Spleen (tissue), 11 donors: ENCODE results near the gene CDK12. TPM values are rescaled to one million over a fixed set of nuclear protein-coding genes. Genes with fewer than 3 reads are reported as not detected.
"Not testable (repeated sequence)": the region's sequence is repeated elsewhere in the genome, so short reads cannot be mapped to it uniquely, and the experiment has no call there.

Experiments used
- DNase-seq: peaks from one replicate; pipeline ENCODE4 v3.0.0-alpha.2; 2020
- H3K27ac ChIP-seq, 8 donors: fragments of 200-600 bp; sonication (generic) in 7 of 8; 1 replicate in 4 of 8; 2 replicates in 4 of 8; pipeline versions ENCODE4 v1.5.0 to v1.8.0; 2016 to 2021; ENCODE audit warnings: inconsistent platforms in 4 of 8, mild to moderate bottlenecking in 4 of 8, moderate library complexity in 1 of 8
- H3K27me3 ChIP-seq, 7 donors: fragments of 200-600 bp; sonication (generic) in 6 of 7; replicated peaks in 1 of 7; 1 replicate in 4 of 7; 2 replicates in 3 of 7; pipeline versions ENCODE4 v1.5.0 to v1.8.0; 2016 to 2021; ENCODE audit warnings: inconsistent platforms in 3 of 7, mild to moderate bottlenecking in 1 of 7
- H3K36me3 ChIP-seq, 6 donors: fragments of 200-600 bp; sonication (generic) in 5 of 6; 1 replicate in 4 of 6; 2 replicates in 2 of 6; pipeline versions ENCODE4 v1.5.0 to v1.8.0; 2016 to 2021; ENCODE audit warnings: inconsistent platforms in 2 of 6
- H3K4me1 ChIP-seq, 6 donors: fragments of 200-600 bp; sonication (generic) in 5 of 6; 1 replicate in 3 of 6; 2 replicates in 3 of 6; pipeline versions ENCODE4 v1.5.0 to v1.8.0; 2016 to 2021; ENCODE audit warnings: inconsistent platforms in 3 of 6
- H3K4me3 ChIP-seq, 8 donors: fragments of 200-600 bp; sonication (generic) in 7 of 8; 1 replicate in 4 of 8; 2 replicates in 4 of 8; pipeline versions ENCODE4 v1.5.0 to v1.8.0; 2016 to 2021; ENCODE audit warnings: inconsistent platforms in 4 of 8, mild to moderate bottlenecking in 4 of 8, moderate library complexity in 2 of 8
- H3K9me3 ChIP-seq, 8 donors: fragments of 200-600 bp; sonication (generic) in 7 of 8; 1 replicate in 4 of 8; 2 replicates in 4 of 8; pipeline versions ENCODE4 v1.5.0 to v1.8.0; 2016 to 2021; ENCODE audit warnings: inconsistent platforms in 4 of 8
- CTCF ChIP-seq, 11 experiments: fragments of 200-600 bp in 7 of 11; fragments of 450-650 bp in 4 of 11; sonication (generic) in 4 of 11; IDR thresholded peaks in 8 of 11; conservative IDR thresholded peaks in 3 of 11; 1 replicate in 7 of 11; 2 replicates in 4 of 11; pipeline versions ENCODE4 v1.4.0 to v1.8.0; 2016 to 2021; ENCODE audit warnings: antibody characterized with exemption in 11 of 11, inconsistent platforms in 4 of 11, mild to moderate bottlenecking in 1 of 11
- POLR2A ChIP-seq, 3 donors: fragments of 450-650 bp; IDR thresholded peaks; one replicate each; pipeline ENCODE4 v1.5.1; 2017; ENCODE audit warnings: antibody characterized with exemption in 3 of 3, mild to moderate bottlenecking in 1 of 3
- POLR2AphosphoS5 ChIP-seq, 3 donors: sonication (generic); formaldehyde crosslinking; IDR thresholded peaks; one replicate each; pipeline ENCODE4 v1.5.1; 2017; ENCODE audit warnings: antibody characterized with exemption in 3 of 3
- WGBS, 5 donors: extraction: QIAGEN DNeasy Blood & Tissue Kit in 3 of 5; methylation state at CpG; one replicate each; pipeline versions ENCODE4 v1.1.5 to v1.1.7; 2013 to 2018; 5-methylcytosine and 5-hydroxymethylcytosine counted together
- intact Hi-C: fragments of 100-400 bp; cut with DNase I; formaldehyde crosslinking; loops from one replicate; pipeline ENCODE4 v1.15.0; 2023; ENCODE audit warnings: low total_unique reads
- polyA plus RNA-seq, 3 donors: library from polyadenylated mRNA; stranded (reverse); fragments of 200-250 nt; gene quantifications; one replicate each; pipeline ENCODE4 v1.2.1, GENCODE V29; 2013
- total RNA-seq, 7 donors: library from RNA; depleted of rRNA in 3 of 7; stranded (reverse); fragments of >200 nt in 3 of 7; fragmentation: NEBNext Ultra II Directional in 4 of 7; extraction: Animal tissue kit (Norgen Biotek cat#: 25700) in 4 of 7; gene quantifications; one replicate each; pipeline versions ENCODE4 v1.1.0 to v1.2.1, GENCODE V29; 2016 to 2021
- donor health status: healthy with polysubstance abuse.
- donor health status: DM: no; HTN: no; CAD: no; lungs with moderate emphysema.
- donor health status: DM: no; HTN: no; CAD: no.
- donor health status: Bipolar disorder and iron deficiency.
- donor health status: healthy.
- donor health status: DM: no; HTN: no; CAD: no.
- donor health status: DM: yes; HTN: yes; CAD: no.

The CDK12 gene
- total and polyA plus RNA-seq, 10 donors: 6.9 to 88.1 (median 72.7) TPM

GRCh38 chr17:39533891-39534290, 72.6 kb downstream of the CDK12 start:
- intact Hi-C loops: no loop called here
- 70 to 82% (median 80%) methylated on average over 4 of the region's 4 CpGs for WGBS, 5 donors
- H3K36me3 ChIP-seq: peaks cover 0 to 39% (median 24%) of the 10 kb centered on the region in 6 donors
- TF ChIP-seq POLR2A (IDR thresholded peaks at IDR 0.05): no peak
- no peak for TF ChIP-seq CTCF (IDR thresholded peaks at IDR 0.05 in 8 of 11, conservative IDR thresholded peaks at IDR 0.05 in 3 of 11)
- TF ChIP-seq POLR2AphosphoS5 (IDR thresholded peaks at IDR 0.05): no peak
- H3K27me3 ChIP-seq: no peaks in the 10 kb centered on the region
- peaks cover 4 to 62% (median 27%) of the 10 kb centered on the region in 6 donors for H3K4me1 ChIP-seq
- H3K9me3 ChIP-seq: no peaks in the 10 kb centered on the region
- no peak overlapping the region for H3K27ac ChIP-seq
- no peak overlapping the region for H3K4me3 ChIP-seq
- no peak for DNase-seq

GRCh38 chr17:39534768-39535405, 73.6 kb downstream of the CDK12 start:
- Histone ChIP-seq H3K36me3 (peaks cover 0 to 29% (median 14%) of the 10 kb centered on the region in 6 donors), H3K4me1 (peaks cover 4 to 65% (median 27%) of the 10 kb centered on the region in 6 donors)
- WGBS, 5 donors: 93 to 98% (median 94%) methylated on average over 3 of the region's 3 CpGs

GRCh38 chr17:39536468-39536867, 75.2 kb downstream of the CDK12 start:
- peaks cover 0 to 13% (median 2%) of the 10 kb centered on the region in 6 donors for H3K36me3 ChIP-seq
- H3K27me3 ChIP-seq: no peaks in the 10 kb centered on the region
- no peak for TF ChIP-seq POLR2AphosphoS5 (IDR thresholded peaks at IDR 0.05)
- TF ChIP-seq POLR2A (IDR thresholded peaks at IDR 0.05): no peak
- TF ChIP-seq CTCF (IDR thresholded peaks at IDR 0.05 in 8 of 11, conservative IDR thresholded peaks at IDR 0.05 in 3 of 11): no peak
- no peak for DNase-seq
- no peak overlapping the region for H3K27ac ChIP-seq
- intact Hi-C loops: no loop called here
- H3K4me1 ChIP-seq: peaks cover 4 to 55% (median 25%) of the 10 kb centered on the region in 6 donors
- H3K4me3 ChIP-seq: no peak overlapping the region
- H3K9me3 ChIP-seq: no peaks in the 10 kb centered on the region

More at GRCh38 chr17:39534768-39535405, 73.6 kb downstream of the CDK12 start:
- TF ChIP-seq POLR2AphosphoS5 (IDR thresholded peaks at IDR 0.05) (no peak), POLR2A (IDR thresholded peaks at IDR 0.05) (no peak), CTCF (IDR thresholded peaks at IDR 0.05 in 8 of 11, conservative IDR thresholded peaks at IDR 0.05 in 3 of 11) (no peak)
- intact Hi-C loops: no loop called here
- no peaks in the 10 kb centered on the region for H3K27me3 ChIP-seq
- H3K9me3 ChIP-seq: no peaks in the 10 kb centered on the region
- no peak overlapping the region for H3K27ac ChIP-seq
- DNase-seq: no peak
- H3K4me3 ChIP-seq: no peak overlapping the region

DNA sequence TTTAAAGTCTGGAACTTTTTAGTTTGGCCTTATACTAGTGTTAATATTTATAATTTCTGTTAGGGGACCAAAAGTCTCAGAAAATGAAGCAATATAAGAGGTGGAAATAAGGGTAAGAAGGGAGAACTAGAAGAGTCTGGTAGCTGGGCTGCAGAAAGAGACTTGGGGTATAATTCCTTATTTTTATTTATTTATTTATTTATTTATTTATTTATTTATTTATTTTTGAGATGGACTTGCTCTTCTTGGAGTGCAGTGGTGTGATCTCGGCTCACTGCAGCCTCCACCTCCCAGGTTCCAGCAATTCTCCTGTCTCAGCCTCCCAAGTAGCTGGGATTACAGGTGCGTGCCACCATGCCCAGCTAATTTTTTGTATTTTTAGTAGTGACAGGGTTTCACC, 76.1 kb downstream of the CDK12 start:
- H3K9me3 ChIP-seq, H3K36me3 ChIP-seq, H3K27ac ChIP-seq, intact Hi-C loops, DNase-seq, H3K4me3 ChIP-seq, H3K27me3 ChIP-seq: not testable (repeated sequence)
- 90 to 100% (median 98%) methylated on average over 2 of the region's 2 CpGs for WGBS, 5 donors
- H3K4me1 ChIP-seq: peaks cover 3 to 47% (median 24%) of the 10 kb centered on the region in 6 donors
